Measurements from ENCODE around the gene MB21D2.

DNA sequence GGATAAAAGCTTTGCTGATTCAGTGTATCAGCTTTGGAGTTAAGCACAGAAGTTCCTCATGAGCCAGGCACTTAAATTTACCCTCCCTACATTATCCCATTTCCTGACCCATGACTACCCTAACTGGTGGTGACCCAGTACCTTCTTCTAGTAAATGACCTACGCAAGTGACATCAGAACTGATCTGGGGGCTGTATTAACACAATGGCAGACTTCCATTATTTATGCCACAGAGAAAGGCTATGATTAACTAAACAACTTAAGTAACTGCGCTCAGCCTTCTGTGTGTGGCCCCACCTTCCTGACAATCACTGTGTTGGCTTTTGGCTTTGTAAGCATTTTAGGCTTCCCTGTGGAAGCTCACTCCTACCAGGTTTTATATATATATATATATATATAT lies 1.9 kb downstream of the MB21D2 start:
- TF ChIP-seq CTCF (IDR thresholded peaks at IDR 0.05) (no peak), EP300 (IDR thresholded peaks at IDR 0.05) (no peak), POLR2A (IDR thresholded peaks at IDR 0.05) (no peak)
